GM19238 (cell line): ENCODE measurements around the gene C9orf153.
"Not testable (repeated sequence)": the region's sequence is repeated elsewhere in the genome, so short reads cannot be mapped to it uniquely, and the experiment has no call there.

Experiments
- DNase-seq: peaks from one replicate; pipeline ENCODE4 v3.0.0; 2011; ENCODE audit warnings: low spot score; ENCODE audit not compliant: insufficient read length

C9orf153 gene

DNA sequence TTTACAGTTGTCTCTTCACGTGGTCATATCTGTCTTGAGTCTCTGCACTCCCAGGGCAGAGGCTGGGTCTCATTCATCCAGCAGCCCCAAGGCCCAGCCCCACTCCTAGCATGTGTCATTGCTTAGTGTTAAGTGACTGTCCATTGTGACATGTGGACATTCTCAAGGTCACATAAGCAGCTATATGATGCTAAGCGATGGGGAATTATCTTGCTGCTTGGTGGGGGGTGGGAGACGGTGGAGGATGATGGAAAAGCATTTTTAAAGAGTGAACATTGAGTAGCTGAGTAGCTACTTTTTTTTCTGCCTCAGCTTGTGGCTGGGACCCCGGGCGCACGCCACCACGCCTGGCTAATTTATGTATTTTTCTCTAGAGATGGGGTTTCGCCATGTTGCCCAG is at the start of gene C9orf153:
Gene C9orf153, minus strand, starts transcription at position 101 of the 400 bp plus-strand sequence. CDS start 30,054 bp downstream, outside the sequence.
- no peak for DNase-seq

DNA sequence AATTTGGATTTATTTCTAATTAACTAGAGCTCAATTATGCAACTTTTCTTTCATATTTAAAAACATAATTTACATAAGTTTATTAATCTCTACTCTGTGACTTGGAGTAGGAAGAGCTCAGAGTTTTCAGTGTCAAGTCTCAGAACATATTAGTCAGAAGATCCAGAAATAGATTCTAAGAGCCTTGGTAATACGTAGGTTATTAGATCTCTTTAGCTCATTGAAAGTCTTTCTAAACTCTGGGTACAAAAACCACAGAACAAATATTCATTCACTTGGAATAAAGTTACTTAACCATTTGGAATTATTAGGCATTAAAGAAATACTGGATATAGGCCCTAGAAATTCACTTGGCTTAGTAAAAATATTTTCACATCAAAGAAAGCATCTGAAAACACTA is 49.2 kb upstream of the C9orf153 start:
- no peak for DNase-seq

DNA sequence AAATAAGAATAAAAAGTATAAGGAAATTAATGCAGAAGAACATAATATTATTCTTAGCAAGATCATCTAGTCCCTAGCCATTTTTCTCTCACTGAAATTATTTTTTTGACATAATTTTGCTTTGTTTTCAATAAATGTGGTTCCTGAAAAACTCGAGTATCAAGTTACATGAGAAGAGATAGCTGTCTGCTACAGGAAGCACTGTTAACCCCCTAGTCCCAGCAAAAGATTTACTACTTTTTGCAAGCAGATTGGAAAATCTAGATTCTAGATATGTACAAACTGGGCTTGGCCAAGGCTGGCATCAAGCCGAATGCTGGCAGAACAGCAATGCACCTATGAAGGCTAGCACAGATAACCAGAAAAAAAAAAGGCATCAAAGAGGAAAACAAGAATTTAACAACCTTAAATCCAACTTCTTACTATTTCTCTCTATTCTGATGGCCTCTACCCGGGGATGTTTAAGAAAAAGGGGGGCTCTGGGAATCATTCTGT is 44.8 kb upstream of the C9orf153 start:
- no peak for DNase-seq

GRCh38 chr9:86303316-86303975 is 44.0 kb upstream of the C9orf153 start:
- DNase-seq, result no peak

- no peak for DNase-seq
These were observed 42.2 kb upstream of the C9orf153 start for GRCh38 chr9:86301686-86302085.

DNA sequence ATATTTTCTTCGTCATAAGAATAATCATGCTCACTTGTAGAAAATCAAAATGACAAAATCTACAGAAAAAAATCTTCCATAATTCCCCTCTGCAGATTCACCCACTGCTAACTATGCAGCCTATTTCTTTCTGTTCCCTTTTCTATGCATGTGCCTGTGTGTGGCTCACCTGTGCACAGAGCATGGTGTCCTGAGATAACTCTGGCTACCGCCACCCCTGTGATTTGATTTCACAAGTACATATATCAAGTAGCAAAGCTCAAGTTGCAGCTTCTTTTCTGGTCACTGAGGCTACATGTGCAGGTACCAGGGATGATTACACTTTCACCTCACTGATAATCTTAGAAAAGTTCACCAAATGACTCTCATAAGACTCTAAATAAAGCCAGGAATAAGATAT is 41.2 kb upstream of the C9orf153 start:
- DNase-seq, result no peak

GRCh38 chr9:86298873-86299272 is 39.4 kb upstream of the C9orf153 start:
- DNase-seq, result no peak

- DNase-seq, result not testable (repeated sequence)
These were observed 30.9 kb upstream of the C9orf153 start for GRCh38 chr9:86290341-86290740.

- no peak for DNase-seq
These were observed 29.2 kb upstream of the C9orf153 start for GRCh38 chr9:86288499-86289198.

DNA sequence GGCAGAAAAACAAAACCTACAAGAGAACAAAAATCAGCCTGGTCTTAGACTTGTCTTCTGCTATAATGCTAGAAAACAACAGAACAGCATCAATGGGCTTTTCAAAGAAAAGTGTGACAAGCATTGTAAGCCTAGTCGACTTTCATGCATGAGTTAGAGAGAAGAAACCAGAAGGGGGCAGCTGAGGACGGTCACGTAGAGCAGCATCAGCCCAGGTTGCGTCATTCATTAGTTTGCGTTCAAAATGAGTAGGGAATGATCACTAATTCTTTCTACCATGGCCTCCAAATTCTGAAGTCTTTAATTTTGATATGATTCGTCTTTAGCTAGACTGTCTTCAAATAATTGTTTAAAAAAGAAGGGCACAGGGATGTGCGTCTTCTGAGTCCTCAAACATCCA is 27.6 kb upstream of the C9orf153 start:
- DNase-seq, result no peak

GRCh38 chr9:86286278-86286677 is 26.8 kb upstream of the C9orf153 start:
- no peak for DNase-seq

- no peak for DNase-seq
These were observed 25.8 kb upstream of the C9orf153 start for GRCh38 chr9:86285261-86285660.

GRCh38 chr9:86282979-86283535 is 23.6 kb upstream of the C9orf153 start:
- no peak for DNase-seq

- DNase-seq, result peak; percentile 67
These were observed 22.9 kb upstream of the C9orf153 start, which contains the start of gene ISCA1 for GRCh38 chr9:86282077-86282978. Gene ISCA1, minus strand, starts transcription at chr9:86282538. Its CDS starts 80 bp downstream, at chr9:86282458.

DNA sequence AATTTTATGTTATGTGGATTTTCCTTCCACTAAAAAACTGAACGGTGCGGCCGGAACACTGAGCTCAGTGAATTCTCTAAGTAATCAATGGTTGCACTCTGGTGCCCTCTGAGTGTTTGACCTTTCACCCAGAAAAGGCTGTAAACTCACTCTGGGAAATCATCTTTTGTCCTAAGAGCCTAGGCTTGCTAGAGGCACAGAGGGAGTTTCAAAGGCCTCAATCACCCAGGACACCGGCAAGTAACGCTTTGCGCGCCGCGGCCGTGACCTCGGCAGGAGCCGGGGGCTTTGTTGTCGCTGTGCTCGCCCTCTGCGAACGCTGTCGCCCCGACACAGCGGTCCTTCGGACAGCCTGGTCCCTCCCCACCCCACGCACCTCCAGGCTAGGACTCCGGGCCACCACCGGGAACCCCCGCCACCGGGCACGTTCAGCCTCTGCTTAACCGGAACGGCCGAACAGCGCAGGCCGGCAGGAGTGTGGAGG is 22.2 kb upstream of the C9orf153 start:
- no peak for DNase-seq

DNA sequence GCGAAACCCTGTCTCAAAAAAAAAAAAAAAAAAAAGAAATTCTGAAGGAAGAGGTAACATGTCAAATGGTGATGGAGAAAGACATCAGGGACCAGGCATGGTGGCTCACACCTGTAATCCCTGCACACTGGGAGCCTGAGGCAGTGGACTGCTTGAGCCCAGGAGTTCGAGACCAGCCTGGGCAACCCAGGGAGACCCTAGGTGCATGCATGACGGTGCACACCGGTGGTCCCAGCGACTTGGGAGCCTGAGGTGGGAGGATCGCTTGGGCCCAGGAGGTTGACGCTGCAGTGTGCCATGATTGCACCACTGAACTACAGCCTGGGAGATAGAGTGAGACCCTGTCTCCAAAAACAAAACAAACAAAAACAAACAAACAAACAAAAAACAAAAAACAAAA is 21.1 kb upstream of the C9orf153 start:
- DNase-seq, result no peak

GRCh38 chr9:86279839-86280238 is 20.4 kb upstream of the C9orf153 start:
- DNase-seq, result no peak

DNA sequence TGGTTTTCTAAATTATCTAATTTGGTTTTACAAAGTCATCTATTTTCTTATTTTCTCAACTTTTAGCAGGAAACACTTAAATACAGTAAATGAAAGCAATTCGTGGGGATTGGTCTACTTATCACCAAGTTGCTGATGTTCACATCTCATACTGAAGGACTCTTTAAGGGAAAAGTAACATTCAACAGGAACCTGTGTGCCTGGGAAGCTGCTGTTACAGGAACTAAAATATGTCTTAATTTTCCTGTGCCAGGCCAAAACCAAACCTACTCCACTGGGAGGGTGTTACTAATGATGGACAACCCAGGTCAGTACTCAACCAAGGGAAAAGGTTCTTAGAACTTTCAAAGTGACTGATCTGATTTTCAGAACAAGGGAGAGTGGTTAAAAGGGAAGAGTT is 17.6 kb upstream of the C9orf153 start:
- DNase-seq, result no peak

DNA sequence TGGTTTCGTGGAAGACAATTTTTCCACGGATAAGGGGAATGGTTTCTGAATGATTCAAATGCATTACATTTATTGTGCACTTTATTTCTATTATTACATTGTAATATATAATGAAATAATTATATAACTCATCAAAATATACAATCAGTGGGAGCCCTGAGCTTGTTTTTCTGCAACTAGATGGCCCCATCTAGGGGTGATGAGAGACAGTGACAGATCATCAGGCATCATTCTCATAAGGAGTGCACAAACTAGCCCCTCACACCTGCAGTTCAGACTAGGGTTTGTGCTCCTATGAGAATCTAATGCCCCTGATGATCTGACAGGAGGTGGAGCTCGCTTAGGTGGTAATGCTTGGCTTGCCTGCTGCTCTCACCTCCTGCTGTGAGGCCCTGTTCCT is 16.5 kb upstream of the C9orf153 start:
- no peak for DNase-seq

GRCh38 chr9:86274821-86275643 is 15.6 kb upstream of the C9orf153 start:
- DNase-seq, result no peak
